HCT116 (cell line): ENCODE measurements around the gene IL17RA. TPM values are rescaled to one million over a fixed set of nuclear protein-coding genes. Genes with fewer than 3 reads are reported as not detected.

Experiments
- ATAC-seq: fragments of 200-7000 bp; cut with Tn5 transposase; 2 replicates; pipeline ENCODE4 v1.9.1; 2020; ENCODE audit warnings: mild to moderate bottlenecking, moderate library complexity
- BruUV-seq: library from RNA; stranded (reverse); fragments of 400-500 nt; replicated peaks from 2 replicates; lab custom pipeline; 2021; lab: Mats Ljungman, UMichigan
- CTCF ChIA-PET: fragments of 300-600 bp; sonication (Branson Sonifier 250); formaldehyde crosslinking; loops from one replicate; lab custom pipeline; 2021; ENCODE audit warnings: antibody characterized with exemption; lab: Charles Lee
- POLR2A ChIA-PET: fragments of 300-600, 350-600 bp; sonication (Branson Sonifier 250); formaldehyde crosslinking; loops from one replicate; lab custom pipeline; 2021; ENCODE audit warnings: antibody characterized with exemption; lab: Charles Lee
- RAD21 ChIA-PET, 2 experiments: fragments of 300-600 bp; sonication (Branson Sonifier 250); formaldehyde crosslinking; loops; one replicate each; lab custom pipeline; 2023; ENCODE audit warnings: low total read pairs in 2 of 2; ENCODE audit not compliant: uncharacterized antibody in 2 of 2, unreplicated experiment in 2 of 2, low non-redundant PET in 1 of 2; lab: Charles Lee
- DNase-seq: peaks from one replicate; pipeline ENCODE4 v3.0.0-alpha.2; 2010; ENCODE audit warnings: low read depth, low spot score
- H2AFZ ChIP-seq: fragments of 200-600 bp; shearing (Covaris generic), sonication (generic); 2 replicates; pipeline ENCODE4 v1.6.1; 2017; ENCODE audit warnings: low read depth, mixed run types, mixed read lengths, antibody characterized with exemption, low read length; ENCODE audit not compliant: poor library complexity, severe bottlenecking
- H3K27ac ChIP-seq: 2 replicates; pipeline ENCODE4 v1.5.1; 2012; ENCODE audit warnings: low read depth, low read length
- H3K27me3 ChIP-seq: fragments of 200-600 bp; sonication (generic); 2 replicates; pipeline ENCODE4 v1.6.1; 2016; ENCODE audit warnings: mixed run types, low read length, mixed read lengths; ENCODE audit not compliant: insufficient read depth
- H3K36me3 ChIP-seq, 2 experiments: fragments of 200-500 bp in 1 of 2; fragments of 200-600 bp in 1 of 2; sonication (Bioruptor generic) in 1 of 2; sonication (generic) in 1 of 2; 2 replicates each; pipeline versions ENCODE4 v1.5.1 to v1.6.1; 2014 to 2016; ENCODE audit warnings: low read length in 2 of 2, inconsistent platforms in 1 of 2, mixed read lengths in 1 of 2, mixed run types in 1 of 2; ENCODE audit not compliant: insufficient read depth in 2 of 2, control insufficient read depth in 1 of 2
- H3K4me1 ChIP-seq, 2 experiments: fragments of 200-600 bp in 1 of 2; sonication (generic) in 1 of 2; 2 replicates each; pipeline versions ENCODE4 v1.5.1 to v1.6.1; 2012 to 2017; ENCODE audit warnings: low read length in 2 of 2, inconsistent platforms in 1 of 2, mild to moderate bottlenecking in 1 of 2, mixed read lengths in 1 of 2, mixed run types in 1 of 2, moderate library complexity in 1 of 2; ENCODE audit not compliant: insufficient read depth in 2 of 2, control insufficient read depth in 1 of 2
- H3K4me2 ChIP-seq: fragments of 200-600 bp; sonication (generic); 2 replicates; pipeline ENCODE4 v1.6.1; 2017; ENCODE audit warnings: mixed run types, low read length, mixed read lengths
- H3K4me3 ChIP-seq, 2 experiments: fragments of 200-600 bp in 1 of 2; sonication (generic) in 1 of 2; replicated peaks in 1 of 2; 2 replicates each; pipeline ENCODE4 v1.5.1; 2011 to 2016; ENCODE audit warnings: low read length in 2 of 2, control low read depth in 1 of 2, low read depth in 1 of 2, mild to moderate bottlenecking in 1 of 2, mixed read lengths in 1 of 2, mixed run types in 1 of 2
- H3K79me2 ChIP-seq: fragments of 200-600 bp; sonication (generic); 2 replicates; pipeline ENCODE4 v1.6.1; 2017; ENCODE audit warnings: mild to moderate bottlenecking, mixed run types, low read length, moderate library complexity, mixed read lengths; ENCODE audit not compliant: insufficient read depth
- H3K9ac ChIP-seq: fragments of 200-600 bp; sonication (generic); 2 replicates; pipeline ENCODE4 v1.6.1; 2016; ENCODE audit warnings: low read length, mixed read lengths
- H3K9me2 ChIP-seq: fragments of 200-600 bp; sonication (generic), shearing (Covaris generic); 2 replicates; pipeline ENCODE4 v1.6.1; 2017; ENCODE audit warnings: mixed run types, mild to moderate bottlenecking, moderate library complexity; ENCODE audit not compliant: insufficient read depth
- H3K9me3 ChIP-seq, 2 experiments: fragments of 200-500 bp in 1 of 2; fragments of 200-600 bp in 1 of 2; sonication (Bioruptor generic) in 1 of 2; sonication (generic) in 1 of 2; 2 replicates each; pipeline ENCODE4 v1.6.1; 2014 to 2017; ENCODE audit warnings: low read length in 2 of 2, mixed read lengths in 2 of 2, inconsistent platforms in 1 of 2, low read depth in 1 of 2, mild to moderate bottlenecking in 1 of 2, mixed run types in 1 of 2, moderate library complexity in 1 of 2; ENCODE audit not compliant: control insufficient read depth in 1 of 2, insufficient read depth in 1 of 2
- H4K20me1 ChIP-seq: fragments of 200-600 bp; sonication (generic), shearing (Covaris generic); 2 replicates; pipeline ENCODE4 v1.6.1; 2017; ENCODE audit warnings: mixed run types, mild to moderate bottlenecking, moderate library complexity; ENCODE audit not compliant: insufficient read depth
- ATF3 ChIP-seq: IDR thresholded peaks from 2 replicates; pipeline ENCODE4 v1.6.1; 2012
- CBX3 ChIP-seq: IDR thresholded peaks from 2 replicates; pipeline ENCODE4 v1.6.1; 2012; ENCODE audit warnings: low read depth
- CEBPB ChIP-seq: IDR thresholded peaks from 2 replicates; pipeline ENCODE4 v1.6.1; 2012; ENCODE audit warnings: low read depth
- ELF1 ChIP-seq: IDR thresholded peaks from 2 replicates; pipeline ENCODE4 v1.6.1; 2012; ENCODE audit warnings: low read depth, borderline replicate concordance
- JUND ChIP-seq: IDR thresholded peaks from 2 replicates; pipeline ENCODE4 v1.6.1; 2012
- POLR2A ChIP-seq: IDR thresholded peaks from 2 replicates; pipeline ENCODE4 v1.7.0; 2011; ENCODE audit warnings: borderline replicate concordance; ENCODE audit not compliant: insufficient read depth, insufficient read length; ENCODE audit errors: extremely low read depth
- POLR2AphosphoS5 ChIP-seq: IDR thresholded peaks from 2 replicates; pipeline ENCODE4 v1.6.1; 2011; ENCODE audit warnings: mild to moderate bottlenecking, low read depth, low read length, moderate library complexity
- REST ChIP-seq: IDR thresholded peaks from 2 replicates; pipeline ENCODE4 v1.6.1; 2012; ENCODE audit warnings: low read depth
- SIN3A ChIP-seq: IDR thresholded peaks from 2 replicates; pipeline ENCODE4 v1.6.1; 2012; ENCODE audit warnings: low read depth
- SP1 ChIP-seq: IDR thresholded peaks from 2 replicates; pipeline ENCODE4 v1.6.1; 2012; ENCODE audit warnings: low read depth
- SRF ChIP-seq: IDR thresholded peaks from 2 replicates; pipeline ENCODE4 v1.6.1; 2012; ENCODE audit warnings: low read depth
- YY1 ChIP-seq: IDR thresholded peaks from 2 replicates; pipeline ENCODE4 v1.6.1; 2011; ENCODE audit warnings: low read length, low read depth, moderate library complexity, mild to moderate bottlenecking; ENCODE audit not compliant: insufficient replicate concordance; ENCODE audit errors: extremely low read depth
- ZFX ChIP-seq: fragments of 450-650 bp; IDR thresholded peaks from 2 replicates; pipeline ENCODE4 v1.6.1; 2017
- ZNF274 ChIP-seq: fragments of 200-500 bp; sonication (Bioruptor generic); IDR thresholded peaks from 2 replicates; pipeline ENCODE4 v1.6.1; 2014; ENCODE audit warnings: mild to moderate bottlenecking, low read depth, low read length, inconsistent platforms
- intact Hi-C: fragments of 100-400 bp; cut with micrococcal nuclease; formaldehyde crosslinking; loops from 2 replicates; pipeline ENCODE4 v1.10.0; 2022
- total RNA-seq: library from RNA; stranded (reverse); gene quantifications from one replicate; pipeline ENCODE4 v1.2.1, GENCODE V29; 2021; ENCODE audit not compliant: unreplicated experiment

IL17RA gene
- total RNA-seq, 1 experiment from 2014 or later, result 17.3 TPM

GRCh38 chr22:17161991-17162390 lies 77.2 kb downstream of the IL17RA start:
- Histone ChIP-seq H3K36me3 (peaks cover 2 to 8% of the 10 kb centered on the region in 2 experiments; a peak in 1 of 4 replicates), H3K27me3 (no peaks in the 10 kb centered on the region), H3K4me3 (no peak overlapping the region), H4K20me1 (no peaks in the 10 kb centered on the region), H3K9me2 (no peaks in the 10 kb centered on the region), H3K9me3 (no peaks in the 10 kb centered on the region), H3K4me1 (peaks cover 18 to 27% of the 10 kb centered on the region in 2 experiments), H3K27ac (no peak overlapping the region), H2AFZ (no peak overlapping the region), H3K9ac (no peak overlapping the region), H3K79me2 (peaks cover 22% of the 10 kb centered on the region), H3K4me2 (no peak overlapping the region)
- TF ChIP-seq ATF3 (no peak), REST (no peak), YY1 (no peak), ZFX (no peak), CBX3 (no peak), ZNF274 (no peak), POLR2AphosphoS5 (no peak), SRF (no peak), JUND (no peak), SP1 (no peak), POLR2A (no peak), CEBPB (no peak), SIN3A (no peak), ELF1 (no peak)
- RAD21 ChIA-PET, result no interaction called here
- POLR2A ChIA-PET, result interaction anchor here (1.8 kb wide), 1 partner anchor 10 kb away, joined by 7 read pairs; no protein-coding TSS in a partner anchor
- BruUV-seq, result no TSS peak
- CTCF ChIA-PET, result interaction anchor here (0.5 to 11.1 kb wide), 3 partner anchors 11 to 340 kb away, joined by 3 to 125 read pairs (median 7); no protein-coding TSS in a partner anchor
- ATAC-seq, result no peak
- no peak for DNase-seq
- intact Hi-C loops, result no loop called here
